K562 (cell line): ENCODE results near the gene RBPJ.

Experiments
- ATF3 ChIP-seq, 2 experiments: fragments of 450-650 bp in 1 of 2; sonication (generic) in 1 of 2; formaldehyde crosslinking in 1 of 2; IDR thresholded peaks in 1 of 2; conservative IDR thresholded peaks in 1 of 2; 2 replicates each; pipeline versions ENCODE4 v1.6.1 to v1.8.1; 2016 to 2023; ENCODE audit warnings: mild to moderate bottlenecking in 2 of 2, moderate library complexity in 2 of 2, inconsistent platforms in 1 of 2, missing genetic modification reagents in 1 of 2
- CBX8 ChIP-seq: fragments of 200-600 bp; sonication (generic); IDR thresholded peaks from 2 replicates; pipeline ENCODE4 v1.6.1; 2012; ENCODE audit warnings: borderline replicate concordance, mixed run types, low read depth, mild to moderate bottlenecking, moderate library complexity, mixed read lengths, low read length, control low read depth, inconsistent platforms; ENCODE audit not compliant: poor library complexity, severe bottlenecking; ENCODE audit errors: extremely low read depth
- CLOCK ChIP-seq: fragments of 250-450 bp; sonication (Bioruptor Pico); IDR thresholded peaks from 2 replicates; pipeline ENCODE4 v1.4.0; 2020; ENCODE audit warnings: mild to moderate bottlenecking, moderate library complexity, borderline replicate concordance
- CREB3L1 ChIP-seq: fragments of 450-650 bp; IDR thresholded peaks from 2 replicates; pipeline ENCODE4 v1.6.1; 2014; ENCODE audit warnings: low read depth, mild to moderate bottlenecking, moderate library complexity, borderline replicate concordance
- ELK1 ChIP-seq: sonication (generic); formaldehyde crosslinking; IDR thresholded peaks from 2 replicates; pipeline ENCODE4 v1.8.1; 2022; ENCODE audit warnings: missing genetic modification reagents
- MXI1 ChIP-seq: IDR thresholded peaks from 2 replicates; pipeline ENCODE4 v1.6.1; 2011; ENCODE audit warnings: low read depth, mild to moderate bottlenecking, improper control_type of control experiment, low read length
- NBN ChIP-seq: fragments of 450-650 bp; IDR thresholded peaks from 2 replicates; pipeline ENCODE4 v1.6.1; 2016; ENCODE audit warnings: low read depth, mild to moderate bottlenecking
- REST ChIP-seq, 2 experiments: fragments of 450-650 bp; formaldehyde crosslinking in 1 of 2; IDR thresholded peaks; 2 replicates each; pipeline versions ENCODE4 v1.4.0 to v1.6.1; 2014 to 2020; ENCODE audit warnings: mild to moderate bottlenecking in 2 of 2, borderline replicate concordance in 1 of 2, low read depth in 1 of 2
- STAT5B ChIP-seq: fragments of 250-450 bp; sonication (Bioruptor Pico); IDR thresholded peaks from 2 replicates; pipeline ENCODE4 v1.8.0; 2021; ENCODE audit warnings: mild to moderate bottlenecking, inconsistent platforms
- TCF7 ChIP-seq: sonication (generic); IDR thresholded peaks from 2 replicates; pipeline ENCODE4 v1.6.1; 2016; ENCODE audit warnings: antibody characterized with exemption, borderline replicate concordance
- TCF7L2 ChIP-seq: fragments of 150-350 bp; IDR thresholded peaks from 2 replicates; pipeline ENCODE4 v1.6.1; 2016; ENCODE audit warnings: low read depth, mild to moderate bottlenecking, low read length, moderate library complexity
- ZBTB12 ChIP-seq: fragments of 250-450 bp; sonication (Bioruptor Pico); IDR thresholded peaks from 2 replicates; pipeline ENCODE4 v1.4.0; 2020
- ZNF274 ChIP-seq: IDR thresholded peaks from 2 replicates; pipeline ENCODE4 v1.6.1; 2011; ENCODE audit warnings: low read depth, mild to moderate bottlenecking, low read length, moderate library complexity, borderline replicate concordance
- ZNF79 ChIP-seq: fragments of 250-450 bp; sonication (Bioruptor Pico); IDR thresholded peaks from 2 replicates; pipeline ENCODE4 v1.4.0; 2020; ENCODE audit warnings: low read depth, mild to moderate bottlenecking, moderate library complexity

GRCh38 chr4:26452565-26453531 is 132.0 kb downstream of the RBPJ start:
- no peak for TF ChIP-seq ZNF274
- no peak for TF ChIP-seq TCF7
- no peak for TF ChIP-seq CREB3L1
- TF ChIP-seq NBN: no peak
- no peak for TF ChIP-seq ZNF79
- TF ChIP-seq ZBTB12 (CRISPR knock-in tag): no peak
- TF ChIP-seq REST (IDR thresholded peaks at IDR 0.05; ENCODE audit: borderline replicate concordance): no peak
- no peak for TF ChIP-seq REST (CRISPR knock-in tag; IDR thresholded peaks at IDR 0.05; ENCODE audit: low read depth)
- no peak for TF ChIP-seq STAT5B (CRISPR knock-in tag)
- no peak for TF ChIP-seq ATF3 (IDR thresholded peaks at IDR 0.05)
- no peak for TF ChIP-seq ATF3 (CRISPR knock-in tag; conservative IDR thresholded peaks at IDR 0.05)
- no peak for TF ChIP-seq CLOCK (CRISPR knock-in tag)
- TF ChIP-seq MXI1: no peak
- no peak for TF ChIP-seq CBX8
- no peak for TF ChIP-seq ELK1
- no peak for TF ChIP-seq TCF7L2
